Activated T-cell treated with anti-CD3 and anti-CD28 coated beads, Interleukin-2, amount 50 U/mL, for 4 hours (primary cell): ENCODE measurements around the gene BACE2. TPM values are rescaled to one million over a fixed set of nuclear protein-coding genes. Genes with fewer than 3 reads are reported as not detected.

Experiments used
- ATAC-seq, 2 donors: fragments of 200-7000 bp; cut with Tn5 transposase; one replicate each; pipeline ENCODE4 v1.10.0; 2021
- DNase-seq: peaks from one replicate; pipeline ENCODE4 v3.0.0-alpha.2; 2020
- H3K27me3 Mint-ChIP-seq: one replicate; pipeline ENCODE4 v1.8.0; 2021; ENCODE audit warnings: low read depth, mixed read lengths
- H3K36me3 Mint-ChIP-seq: one replicate; pipeline ENCODE4 v1.8.0; 2022; ENCODE audit warnings: mixed read lengths; ENCODE audit not compliant: insufficient read depth
- H3K4me1 Mint-ChIP-seq: one replicate; pipeline ENCODE4 v1.8.0; 2021; ENCODE audit warnings: low read depth, mixed read lengths
- H3K4me3 Mint-ChIP-seq: one replicate; pipeline ENCODE4 v1.8.0; 2021; ENCODE audit warnings: mild to moderate bottlenecking, moderate library complexity, mixed read lengths
- H3K9me3 Mint-ChIP-seq: one replicate; pipeline ENCODE4 v1.8.0; 2021; ENCODE audit warnings: mixed read lengths
- total RNA-seq, 3 donors: library from RNA; stranded (reverse); gene quantifications; one replicate each; pipeline ENCODE4 v1.2.1, GENCODE V29; 2021

The BACE2 gene
- total RNA-seq, 3 donors from 2014 or later, result 0.32 to 0.53 (median 0.38) TPM

DNA sequence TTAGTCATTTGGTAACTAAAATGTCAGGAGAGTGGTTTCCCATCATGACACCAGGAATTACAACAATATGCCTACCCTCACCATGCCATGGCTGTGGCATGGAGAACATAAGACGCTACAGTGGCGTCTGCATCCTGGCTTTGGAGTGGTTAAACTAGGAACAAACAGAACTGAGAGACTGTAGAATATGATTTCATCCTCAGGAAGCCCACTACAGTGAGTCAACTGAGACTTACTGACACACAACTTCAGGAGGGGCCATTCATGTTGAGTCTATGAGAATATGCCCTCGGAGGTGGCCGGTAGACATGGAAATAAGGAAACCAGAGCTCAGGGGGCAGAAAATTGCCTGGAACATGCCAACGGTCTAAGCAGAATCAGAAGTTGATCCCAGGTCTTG is 5.9 kb upstream of the BACE2 start:
- Mint-ChIP-seq H3K27me3 (peaks cover 25% of the 10 kb centered on the region), H3K9me3 (no peaks in the 10 kb centered on the region), H3K36me3 (no peaks in the 10 kb centered on the region), H3K4me3 (no peak overlapping the region), H3K4me1 (no peaks in the 10 kb centered on the region)
- DNase-seq (no peak), ATAC-seq (no peak)

DNA sequence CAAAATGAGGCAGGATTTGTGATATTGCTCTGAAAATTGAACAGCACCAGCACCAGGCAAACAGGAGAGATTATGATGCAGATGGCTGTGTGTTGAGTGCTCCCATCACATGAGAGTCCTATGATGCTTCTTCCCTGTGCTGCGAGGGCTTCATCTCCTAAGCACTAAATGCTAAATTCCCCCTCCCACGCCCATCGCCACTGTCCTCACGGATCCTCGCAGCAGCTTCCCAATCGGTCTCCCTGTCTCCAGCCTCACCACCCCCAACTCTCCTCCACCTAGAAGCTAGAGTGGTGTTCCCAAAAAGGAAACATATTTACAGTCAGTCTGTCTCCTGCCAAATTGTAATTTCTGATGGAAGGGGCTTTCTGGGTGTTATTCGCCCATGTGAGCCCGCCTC is 4.9 kb upstream of the BACE2 start:
- Mint-ChIP-seq H3K36me3 (no peaks in the 10 kb centered on the region), H3K4me1 (no peaks in the 10 kb centered on the region), H3K9me3 (no peaks in the 10 kb centered on the region), H3K4me3 (no peak overlapping the region), H3K27me3 (peaks cover 25% of the 10 kb centered on the region)
- no peak for ATAC-seq
- DNase-seq, result no peak

DNA sequence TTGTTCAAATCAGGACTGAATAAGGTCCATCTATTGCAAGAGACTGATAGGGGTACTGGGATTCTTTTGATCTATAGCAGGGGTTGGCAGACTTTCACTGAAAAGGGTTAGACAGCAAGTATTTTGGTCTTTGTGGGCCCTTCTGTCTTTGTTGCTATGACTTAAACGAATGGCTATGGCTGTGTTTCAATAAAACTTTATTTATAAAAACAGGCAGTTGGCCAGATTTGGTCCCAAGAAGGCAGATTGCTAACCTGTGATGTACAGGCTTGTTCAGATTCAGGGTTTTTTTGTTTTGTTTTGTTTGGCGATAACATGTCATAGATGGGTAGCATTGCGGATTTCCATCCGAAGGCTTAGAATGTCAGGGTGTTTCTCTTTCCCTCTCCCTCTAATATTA is 3.9 kb upstream of the BACE2 start:
- DNase-seq (no peak), ATAC-seq (no peak)
- no peak overlapping the region for H3K4me3 Mint-ChIP-seq
- H3K27me3 Mint-ChIP-seq, result peaks cover 26% of the 10 kb centered on the region
- H3K4me1 Mint-ChIP-seq, result peaks cover 1% of the 10 kb centered on the region
- H3K36me3 Mint-ChIP-seq, result no peaks in the 10 kb centered on the region
- no peaks in the 10 kb centered on the region for H3K9me3 Mint-ChIP-seq

DNA sequence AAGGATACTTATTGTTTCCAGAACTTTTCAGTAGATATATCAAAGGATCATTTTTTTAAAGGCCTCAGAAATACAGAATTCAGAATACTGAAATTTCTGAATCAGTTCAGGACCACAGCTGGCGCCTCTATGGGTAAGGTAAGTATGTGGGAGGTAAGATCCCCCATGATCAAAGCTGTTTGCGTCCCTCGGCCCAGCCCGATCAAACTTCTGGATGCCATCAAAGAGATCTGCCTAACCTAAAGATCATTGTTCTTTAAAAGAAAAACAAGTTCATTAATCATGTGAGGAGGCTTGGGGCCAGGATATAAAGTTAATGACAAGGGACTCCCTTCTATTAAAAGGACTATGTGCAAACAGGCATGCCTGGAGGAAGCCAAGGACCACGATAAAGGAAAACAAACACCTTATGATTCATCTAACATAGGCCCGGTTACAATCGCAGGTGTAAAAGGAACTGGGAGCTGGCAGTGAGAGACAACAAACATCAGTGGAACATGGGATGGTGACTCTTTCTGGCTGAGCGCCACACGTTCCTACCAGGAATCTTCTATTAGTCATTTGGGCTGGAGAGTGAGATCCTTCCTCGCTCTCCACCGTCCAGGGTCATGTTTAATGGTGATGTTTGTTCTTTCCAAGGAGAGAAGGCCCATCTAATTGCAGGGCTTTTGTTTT is 2.8 kb upstream of the BACE2 start:
- no peak for ATAC-seq
- no peaks in the 10 kb centered on the region for H3K36me3 Mint-ChIP-seq
- no peak for DNase-seq
- no peaks in the 10 kb centered on the region for H3K9me3 Mint-ChIP-seq
- H3K4me1 Mint-ChIP-seq, result peaks cover 7% of the 10 kb centered on the region
- H3K27me3 Mint-ChIP-seq, result peaks cover 30% of the 10 kb centered on the region
- no peak overlapping the region for H3K4me3 Mint-ChIP-seq

DNA sequence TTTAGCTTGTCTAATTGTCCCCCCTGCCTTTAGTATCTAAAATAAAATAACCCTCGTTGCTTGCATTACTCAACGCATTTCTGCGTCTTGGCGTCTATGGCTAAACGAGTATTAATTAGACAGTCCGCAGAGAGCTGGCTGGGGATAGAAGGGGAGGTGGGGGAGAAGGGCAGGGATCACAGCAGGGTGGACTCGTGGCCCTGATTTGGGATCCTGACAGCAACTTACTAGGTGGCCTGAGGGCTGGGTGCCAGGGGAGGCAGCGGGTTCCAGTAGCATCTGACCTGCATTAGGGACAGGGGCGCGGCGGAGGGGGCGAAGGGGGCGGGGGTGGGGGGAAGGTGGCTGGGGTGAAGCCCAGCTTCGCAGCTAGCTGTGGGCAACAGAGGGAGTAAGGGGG is 1.1 kb upstream of the BACE2 start:
- no peaks in the 10 kb centered on the region for H3K36me3 Mint-ChIP-seq
- peaks cover 33% of the 10 kb centered on the region for H3K27me3 Mint-ChIP-seq
- no peak for ATAC-seq
- H3K4me1 Mint-ChIP-seq, result peaks cover 7% of the 10 kb centered on the region
- no peaks in the 10 kb centered on the region for H3K9me3 Mint-ChIP-seq
- no peak for DNase-seq
- H3K4me3 Mint-ChIP-seq, result peak overlapping the region; percentile 48

DNA sequence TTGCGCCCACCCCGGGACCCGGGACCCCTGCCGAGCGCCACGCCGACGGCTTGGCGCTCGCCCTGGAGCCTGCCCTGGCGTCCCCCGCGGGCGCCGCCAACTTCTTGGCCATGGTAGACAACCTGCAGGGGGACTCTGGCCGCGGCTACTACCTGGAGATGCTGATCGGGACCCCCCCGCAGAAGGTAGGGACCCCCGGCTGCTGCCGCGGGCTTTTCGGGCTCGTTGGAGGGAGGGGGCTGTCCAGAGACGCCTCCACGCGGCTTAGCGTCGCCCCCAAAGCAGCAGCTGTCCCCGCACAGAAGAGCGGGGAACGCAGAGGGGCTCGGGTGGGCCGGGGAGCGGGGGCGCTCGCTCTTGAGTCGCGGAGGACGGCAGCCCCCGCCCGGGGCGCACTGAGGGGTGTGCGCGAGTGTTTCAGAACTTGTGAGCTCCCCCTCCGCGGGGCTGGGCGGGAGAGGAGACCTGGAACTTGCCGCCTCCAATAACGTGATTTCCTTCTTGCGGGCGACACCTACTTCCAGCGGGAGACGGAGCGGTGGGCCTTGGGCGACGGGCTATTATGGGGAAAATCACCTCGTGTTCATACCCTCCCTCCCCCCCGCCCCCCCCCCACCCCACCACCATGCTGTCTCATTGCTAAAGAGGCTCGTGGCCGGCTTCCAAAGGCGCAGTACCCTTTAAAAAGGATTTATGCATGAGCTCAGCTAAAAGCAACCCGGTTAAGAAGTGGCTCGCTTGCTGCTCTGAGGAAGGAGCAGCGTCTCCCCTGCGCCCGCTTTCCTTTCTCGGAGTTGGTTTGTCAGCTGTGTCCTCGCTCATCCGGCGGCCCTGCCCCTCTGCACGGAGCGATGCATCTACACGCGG is 664 bp downstream of the BACE2 start:
- peaks cover 7% of the 10 kb centered on the region for H3K4me1 Mint-ChIP-seq
- no peaks in the 10 kb centered on the region for H3K9me3 Mint-ChIP-seq
- H3K27me3 Mint-ChIP-seq, result peaks cover 37% of the 10 kb centered on the region
- no peaks in the 10 kb centered on the region for H3K36me3 Mint-ChIP-seq
- ATAC-seq (peak in 1 of 2 donors; percentile 19), DNase-seq (no peak)
- H3K4me3 Mint-ChIP-seq, result peak overlapping the region; percentile 67

DNA sequence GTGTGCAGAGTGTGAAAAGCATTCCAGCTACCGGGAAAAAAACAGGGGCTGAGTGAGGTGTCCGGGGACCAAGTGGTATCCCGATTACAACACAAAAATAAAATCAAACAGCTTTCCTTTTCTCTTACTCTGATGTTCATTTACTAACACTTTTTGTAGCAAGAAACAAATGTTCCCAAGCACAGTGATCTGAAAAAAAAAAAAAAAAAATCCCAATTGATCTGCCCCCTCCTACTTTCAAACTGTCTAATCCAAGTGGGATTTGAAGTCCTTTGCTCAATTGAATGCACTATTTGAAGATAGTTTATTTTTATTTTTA is 1.3 kb downstream of the BACE2 start:
- no peaks in the 10 kb centered on the region for H3K36me3 Mint-ChIP-seq
- peaks cover 37% of the 10 kb centered on the region for H3K27me3 Mint-ChIP-seq
- H3K9me3 Mint-ChIP-seq, result no peaks in the 10 kb centered on the region
- peak overlapping the region; percentile 67 for H3K4me3 Mint-ChIP-seq
- ATAC-seq (no peak), DNase-seq (no peak)
- H3K4me1 Mint-ChIP-seq, result peaks cover 7% of the 10 kb centered on the region

DNA sequence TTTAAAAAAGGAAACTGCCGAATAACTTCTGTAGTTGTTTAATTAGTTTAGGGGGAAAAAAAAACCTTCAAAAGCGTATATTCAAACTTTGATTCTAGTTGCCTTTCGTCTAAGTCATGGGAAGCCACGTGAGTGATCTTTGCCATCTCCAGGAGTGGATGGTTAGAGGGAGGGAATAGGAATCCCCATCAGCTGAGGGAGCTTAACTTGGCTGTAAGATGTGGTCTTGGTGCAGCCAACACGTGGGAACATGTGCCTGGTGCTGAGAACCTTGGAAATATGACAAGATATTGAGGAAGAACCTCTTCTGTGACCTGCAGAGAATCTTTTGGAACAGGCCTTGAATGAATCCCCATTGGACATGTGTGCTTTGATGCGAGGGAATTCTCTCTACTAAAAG is 1.7 kb downstream of the BACE2 start:
- H3K27me3 Mint-ChIP-seq, result peaks cover 39% of the 10 kb centered on the region
- no peak overlapping the region for H3K4me3 Mint-ChIP-seq
- no peaks in the 10 kb centered on the region for H3K9me3 Mint-ChIP-seq
- no peak for ATAC-seq
- no peak for DNase-seq
- H3K36me3 Mint-ChIP-seq, result no peaks in the 10 kb centered on the region
- H3K4me1 Mint-ChIP-seq, result peaks cover 7% of the 10 kb centered on the region

DNA sequence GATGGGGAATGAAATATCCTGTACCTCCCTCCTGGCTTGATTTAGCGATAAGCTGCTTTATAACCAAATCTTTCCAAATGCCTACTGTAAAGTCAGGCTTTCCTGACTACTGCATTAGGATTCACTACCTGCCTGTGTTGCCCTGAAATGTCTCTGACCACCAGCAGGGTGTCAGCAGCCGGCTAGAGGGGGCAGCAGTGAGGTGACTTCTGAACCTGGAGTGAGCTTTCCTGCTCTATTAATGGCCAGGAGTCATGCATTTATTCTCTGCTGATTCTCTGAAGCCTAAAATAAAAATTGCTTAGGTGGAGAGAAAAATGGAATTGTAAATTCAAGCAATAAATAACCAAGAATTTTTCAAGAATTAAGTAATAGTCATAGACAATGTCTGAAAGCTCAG is 2.5 kb downstream of the BACE2 start:
- Mint-ChIP-seq H3K4me1 (peaks cover 7% of the 10 kb centered on the region), H3K36me3 (no peaks in the 10 kb centered on the region), H3K27me3 (peaks cover 40% of the 10 kb centered on the region), H3K4me3 (no peak overlapping the region), H3K9me3 (no peaks in the 10 kb centered on the region)
- no peak for DNase-seq
- ATAC-seq, result no peak

DNA sequence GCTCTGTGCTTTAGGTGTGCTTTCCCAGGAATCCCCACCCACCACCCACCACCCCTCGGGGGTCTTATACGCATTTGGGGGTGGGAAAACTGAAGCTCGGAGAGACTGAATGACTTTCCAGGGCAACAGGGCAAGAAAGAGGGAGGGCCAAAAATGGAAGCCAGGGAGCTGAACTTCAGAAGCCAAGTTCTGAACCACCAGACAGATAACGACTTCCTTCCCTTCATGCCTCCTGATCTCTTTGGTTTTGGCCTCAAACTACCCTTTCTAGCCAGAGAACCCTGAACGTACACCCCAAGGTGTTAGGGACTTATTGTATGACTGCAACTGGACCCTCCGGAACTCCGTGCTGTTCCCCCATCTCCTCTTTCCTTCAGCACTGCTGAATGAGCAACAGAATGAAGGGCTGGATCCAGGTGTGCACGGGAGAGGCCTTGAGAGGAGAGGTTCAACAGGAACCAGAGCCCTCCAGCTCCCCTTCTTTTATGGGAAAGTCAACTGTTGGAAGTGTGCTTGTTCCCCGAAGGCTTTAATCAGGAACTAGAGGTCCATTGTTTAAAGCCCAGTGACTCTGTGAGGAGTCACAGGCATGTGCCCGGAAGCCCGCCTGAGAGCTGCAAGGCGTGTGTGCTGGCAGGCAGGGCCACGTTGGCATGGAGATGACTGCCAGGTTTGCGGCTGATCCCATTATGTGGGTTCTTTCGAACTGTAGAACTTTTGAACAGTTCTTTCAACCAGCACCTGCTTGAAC is 3.1 kb downstream of the BACE2 start:
- Mint-ChIP-seq H3K36me3 (no peaks in the 10 kb centered on the region), H3K4me1 (peaks cover 7% of the 10 kb centered on the region), H3K4me3 (no peak overlapping the region), H3K27me3 (peaks cover 35% of the 10 kb centered on the region), H3K9me3 (no peaks in the 10 kb centered on the region)
- ATAC-seq, result no peak
- no peak for DNase-seq

DNA sequence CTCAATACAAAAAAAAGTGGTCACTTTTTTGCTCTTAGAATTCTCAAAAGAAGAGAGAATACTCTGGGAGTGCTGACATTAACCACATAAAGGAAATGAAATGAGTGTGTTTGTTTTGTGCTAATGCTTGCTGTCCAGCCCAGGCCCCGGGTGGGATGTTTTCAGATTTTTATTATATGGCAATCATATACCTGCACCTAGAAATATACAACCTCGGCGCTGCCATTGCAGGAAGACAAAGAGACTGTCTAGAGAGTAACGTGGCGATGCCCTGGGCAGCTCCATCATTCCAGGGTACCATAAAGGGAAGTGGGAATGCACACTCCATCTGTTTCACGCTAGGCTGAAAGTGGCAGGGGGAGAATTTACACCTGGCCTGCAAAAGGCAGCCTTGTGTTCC is 7.1 kb downstream of the BACE2 start:
- H3K27me3 Mint-ChIP-seq, result peaks cover 37% of the 10 kb centered on the region
- H3K9me3 Mint-ChIP-seq, result no peaks in the 10 kb centered on the region
- ATAC-seq (no peak), DNase-seq (no peak)
- no peaks in the 10 kb centered on the region for H3K4me1 Mint-ChIP-seq
- no peak overlapping the region for H3K4me3 Mint-ChIP-seq
- no peaks in the 10 kb centered on the region for H3K36me3 Mint-ChIP-seq

DNA sequence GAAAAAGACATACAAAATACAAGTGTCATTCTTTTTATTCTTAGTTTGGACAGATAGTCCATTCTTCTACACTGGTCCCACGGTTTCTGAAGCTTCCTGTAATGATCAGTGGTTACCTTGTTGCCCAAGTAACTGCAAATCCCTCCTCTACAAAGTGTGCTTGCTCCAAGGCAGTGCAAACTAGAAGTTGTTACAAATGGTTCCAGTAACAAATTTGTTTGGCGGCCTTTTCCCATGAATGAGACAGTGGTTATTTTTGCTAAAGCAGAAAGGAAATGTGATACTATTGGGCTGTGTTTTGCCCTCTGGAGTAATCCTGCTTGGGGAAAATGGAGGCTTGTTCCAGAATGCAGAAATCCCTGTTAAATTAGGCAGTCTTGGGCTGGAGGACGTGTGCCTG is 8.9 kb downstream of the BACE2 start:
- no peak for ATAC-seq
- Mint-ChIP-seq H3K4me3 (no peak overlapping the region), H3K4me1 (no peaks in the 10 kb centered on the region), H3K27me3 (peaks cover 42% of the 10 kb centered on the region), H3K9me3 (no peaks in the 10 kb centered on the region), H3K36me3 (no peaks in the 10 kb centered on the region)
- no peak for DNase-seq

DNA sequence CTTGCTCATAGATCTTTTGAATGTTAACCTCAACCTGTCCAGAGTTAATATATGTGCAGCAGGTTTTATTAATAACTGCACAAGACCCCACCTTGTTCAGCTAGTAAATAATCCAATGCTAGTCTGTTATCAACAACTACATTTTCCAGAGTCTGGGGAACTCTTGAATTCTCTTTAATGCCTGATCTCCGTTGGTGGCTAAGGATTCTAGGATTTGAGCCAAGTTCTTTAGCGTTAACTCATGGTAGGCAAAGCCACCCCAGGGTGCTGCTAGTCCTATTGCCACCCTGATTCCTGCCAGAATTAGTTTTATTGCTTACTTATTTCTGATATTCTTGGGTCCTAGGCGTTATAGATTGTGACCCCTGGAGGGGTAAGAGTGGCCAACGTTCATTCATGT is 12.8 kb downstream of the BACE2 start:
- no peaks in the 10 kb centered on the region for H3K36me3 Mint-ChIP-seq
- H3K4me3 Mint-ChIP-seq, result no peak overlapping the region
- ATAC-seq (no peak), DNase-seq (no peak)
- no peaks in the 10 kb centered on the region for H3K9me3 Mint-ChIP-seq
- H3K27me3 Mint-ChIP-seq, result peaks cover 41% of the 10 kb centered on the region
- no peaks in the 10 kb centered on the region for H3K4me1 Mint-ChIP-seq

DNA sequence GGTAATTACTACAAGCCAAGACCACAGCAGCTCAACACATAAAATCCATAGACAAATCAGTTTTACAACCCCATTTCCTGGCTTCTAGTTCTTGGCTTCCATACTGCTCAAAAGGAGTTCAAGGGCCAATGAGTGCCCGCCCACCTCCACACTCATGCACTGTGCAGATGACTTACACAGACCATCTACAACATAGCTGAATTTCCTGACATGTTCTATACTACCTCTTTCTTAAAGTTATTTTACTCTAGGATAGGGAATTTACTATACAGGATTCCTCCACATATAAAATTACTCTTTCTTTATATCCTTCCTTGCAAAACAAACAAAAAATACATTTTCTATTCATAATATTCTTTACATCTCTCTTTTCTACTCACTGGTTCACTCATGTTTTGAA is 14.6 kb downstream of the BACE2 start:
- no peak for DNase-seq
- Mint-ChIP-seq H3K36me3 (no peaks in the 10 kb centered on the region), H3K4me3 (no peak overlapping the region), H3K27me3 (peaks cover 30% of the 10 kb centered on the region), H3K9me3 (no peaks in the 10 kb centered on the region), H3K4me1 (no peaks in the 10 kb centered on the region)
- no peak for ATAC-seq

DNA sequence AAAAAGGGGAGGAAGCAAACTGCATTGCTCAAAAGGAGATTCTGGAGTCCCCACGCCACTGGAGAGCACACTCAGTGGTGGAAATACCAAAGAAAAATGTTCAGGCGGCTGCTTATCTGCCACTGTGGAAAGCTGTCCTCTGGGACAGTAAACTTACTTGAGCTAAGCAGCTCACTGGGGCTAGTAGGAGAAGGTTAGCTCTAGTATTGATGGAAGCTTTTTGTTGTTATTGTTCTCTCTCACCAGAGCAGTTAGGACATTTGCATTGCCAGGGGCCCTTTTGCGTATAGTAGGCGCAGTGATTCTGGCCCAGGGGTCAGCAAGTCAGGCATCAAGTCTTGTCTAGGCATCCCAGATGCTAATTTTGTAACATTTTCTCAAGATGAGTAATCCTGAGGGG is 15.6 kb downstream of the BACE2 start:
- H3K27me3 Mint-ChIP-seq, result peaks cover 26% of the 10 kb centered on the region
- no peaks in the 10 kb centered on the region for H3K9me3 Mint-ChIP-seq
- no peaks in the 10 kb centered on the region for H3K4me1 Mint-ChIP-seq
- no peak for ATAC-seq
- no peaks in the 10 kb centered on the region for H3K36me3 Mint-ChIP-seq
- DNase-seq, result no peak
- H3K4me3 Mint-ChIP-seq, result no peak overlapping the region
